GM19438 (cell line): ENCODE measurements around the gene LRRC3.

ENCODE experiments used
- ATAC-seq: cut with Tn5 transposase; IDR thresholded peaks from one replicate; pipeline ENCODE4 v1.9.1; 2021; ENCODE audit warnings: low read depth; ENCODE audit not compliant: unreplicated experiment

Gene LRRC3

DNA sequence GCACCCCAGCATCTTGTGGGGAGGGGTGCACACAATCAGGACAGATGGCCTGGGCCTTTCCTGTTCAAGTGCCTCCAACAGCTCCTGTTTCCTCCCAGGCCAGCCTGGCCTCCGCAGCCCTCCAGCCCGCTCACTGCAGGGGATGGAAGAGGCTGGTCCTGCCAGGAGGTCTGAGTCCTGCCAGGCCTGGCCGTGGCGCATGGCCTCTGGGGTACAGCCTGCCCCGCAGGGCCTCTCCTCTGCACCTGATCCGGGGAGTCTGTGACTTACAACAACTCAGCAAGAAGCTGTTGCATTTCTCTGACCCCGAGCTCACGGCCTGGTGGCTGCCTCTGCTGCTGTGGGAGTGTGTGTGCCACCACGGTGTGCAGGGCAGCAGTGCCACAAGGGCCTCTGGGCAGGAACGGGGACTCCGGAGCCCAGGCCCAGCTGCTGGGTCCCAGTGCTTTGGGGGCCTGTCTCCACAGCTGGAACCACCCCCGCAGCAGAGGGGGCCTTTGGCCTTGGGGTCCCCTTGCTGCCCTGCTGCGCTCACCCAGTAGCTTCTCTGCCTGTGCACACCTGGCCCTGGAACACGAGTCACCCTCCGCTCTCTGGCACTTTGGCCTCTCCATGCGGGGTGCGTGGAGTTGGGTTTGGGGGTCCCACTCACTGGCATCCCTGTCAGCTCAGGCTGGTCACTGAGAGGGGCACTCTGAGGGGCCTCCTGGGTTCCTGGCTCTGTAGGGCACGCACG, 17.4 kb upstream of the LRRC3 start:
- no peak for ATAC-seq

- ATAC-seq = no peak
Measured at GRCh38 chr21:44438531-44439210, 16.6 kb upstream of the LRRC3 start.

- no peak for ATAC-seq
Measured at GRCh38 chr21:44439211-44439600, 16.1 kb upstream of the LRRC3 start.

- no peak for ATAC-seq
Measured at GRCh38 chr21:44440241-44441040, 14.9 kb upstream of the LRRC3 start.

DNA sequence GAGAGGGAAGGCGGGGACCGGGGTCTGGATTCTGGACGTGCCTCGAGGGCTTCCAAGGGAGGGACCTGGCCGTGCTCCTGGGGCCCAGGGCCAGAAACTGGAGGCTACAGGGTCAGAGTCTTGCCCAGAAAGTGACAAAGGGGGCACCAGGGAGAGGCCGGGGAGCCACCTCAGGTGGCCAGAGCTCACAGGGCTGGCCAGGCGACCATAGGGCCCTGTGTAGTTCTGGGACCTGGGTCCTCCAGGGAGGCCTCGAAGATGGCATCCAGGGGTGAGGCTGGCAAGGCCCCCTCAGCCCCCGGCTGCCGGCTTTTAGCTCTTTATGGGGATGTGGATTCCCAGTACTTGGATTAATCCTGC, 14.3 kb upstream of the LRRC3 start:
- ATAC-seq = no peak

GRCh38 chr21:44441581-44442265, 13.6 kb upstream of the LRRC3 start:
- ATAC-seq = no peak

DNA sequence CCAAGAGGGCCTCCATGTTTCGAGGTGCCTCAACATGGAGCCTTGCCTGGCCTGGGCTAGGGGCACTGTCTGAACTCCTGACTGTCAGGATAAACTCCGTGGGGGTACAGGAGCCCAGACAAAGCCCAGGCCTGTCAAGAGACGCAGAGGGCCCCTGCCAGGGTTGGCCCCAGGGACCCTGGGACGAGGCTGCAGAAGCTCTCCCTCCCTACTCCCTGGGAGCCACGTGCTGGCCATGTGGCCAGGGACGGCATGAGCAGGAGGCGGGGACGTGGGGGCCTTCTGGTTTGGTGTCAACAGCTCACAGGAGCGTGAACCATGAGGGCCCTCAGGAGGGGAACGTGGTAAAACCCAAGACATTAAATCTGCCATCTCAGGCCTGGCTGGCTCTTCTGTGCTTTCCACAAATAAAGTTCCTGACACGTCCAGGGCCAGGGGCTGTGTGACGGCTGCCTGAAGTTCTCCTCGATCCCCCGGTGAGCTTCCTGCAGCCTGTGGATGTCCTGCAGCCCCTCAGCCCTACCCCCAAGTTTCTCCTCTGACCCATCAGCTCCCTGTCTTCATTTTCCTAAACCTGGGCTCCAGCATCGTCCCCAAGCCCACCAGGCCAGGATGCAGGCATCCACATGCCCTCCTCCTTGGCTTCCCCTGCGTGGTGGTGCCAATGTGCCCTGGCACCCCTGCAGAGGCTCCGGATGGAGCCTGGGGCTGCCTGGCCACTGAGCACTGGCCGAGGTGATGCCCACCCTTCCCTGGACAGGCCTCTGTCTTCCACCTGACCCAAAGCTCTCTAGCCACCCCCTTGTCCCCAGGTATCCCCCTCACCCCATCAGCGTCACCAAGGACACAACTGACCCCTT, 12.8 kb upstream of the LRRC3 start:
- no peak for ATAC-seq

DNA sequence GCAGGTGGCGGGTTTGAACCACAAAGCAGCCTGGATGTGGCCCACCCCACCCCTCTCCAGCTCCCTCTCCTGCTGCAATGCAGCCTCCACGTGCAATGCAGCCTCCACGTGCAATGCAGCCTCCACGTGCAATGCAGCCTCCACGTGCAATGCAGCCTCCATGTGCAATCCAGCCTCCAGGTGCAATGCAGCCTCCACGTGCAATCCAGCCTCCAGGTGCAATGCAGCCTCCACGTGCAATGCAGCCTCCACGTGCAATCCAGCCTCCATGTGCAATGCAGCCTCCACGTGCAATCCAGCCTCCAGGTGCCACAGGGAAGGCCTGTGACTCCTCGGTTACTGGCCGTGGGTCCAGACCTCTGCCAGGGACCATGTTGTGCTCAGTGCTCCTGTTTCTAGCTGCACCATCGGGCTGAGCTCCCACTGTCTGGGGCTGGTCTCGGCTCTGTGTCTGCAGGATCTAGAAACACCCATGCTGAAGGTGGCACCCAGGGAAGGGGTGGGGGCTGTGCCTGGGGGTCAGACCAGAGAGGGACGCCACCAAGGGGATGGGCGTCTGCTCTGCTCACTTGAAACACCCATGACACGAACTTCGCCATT, 11.9 kb upstream of the LRRC3 start:
- ATAC-seq = no peak

DNA sequence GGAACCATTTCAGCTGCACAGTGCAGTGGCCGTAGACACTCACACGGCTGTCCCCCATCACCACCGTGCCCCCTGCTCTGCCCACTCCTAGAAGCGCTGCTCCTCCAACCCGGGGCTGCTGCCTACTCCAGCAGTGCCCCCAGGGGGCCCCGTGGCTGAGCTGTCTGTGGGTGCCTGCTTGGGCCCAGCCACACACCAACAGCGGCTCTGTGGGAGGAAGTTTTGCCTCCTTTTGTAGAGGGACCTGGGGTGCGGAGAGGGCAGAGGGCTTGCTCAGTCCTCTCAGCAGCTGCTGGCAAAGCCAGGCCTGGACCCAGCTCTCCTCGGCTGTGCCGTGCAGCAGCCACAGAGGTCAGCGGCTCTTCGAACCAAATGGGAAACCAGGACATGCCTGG, 11.4 kb upstream of the LRRC3 start:
- no peak for ATAC-seq

- no peak for ATAC-seq
Measured at GRCh38 chr21:44444286-44444931, 10.9 kb upstream of the LRRC3 start.

- no peak for ATAC-seq
Measured at GRCh38 chr21:44445145-44445812, 10.0 kb upstream of the LRRC3 start.

- ATAC-seq = no peak
Measured at GRCh38 chr21:44448651-44449131, 6.6 kb upstream of the LRRC3 start.

GRCh38 chr21:44449473-44450363, 5.6 kb upstream of the LRRC3 start:
- no peak for ATAC-seq

DNA sequence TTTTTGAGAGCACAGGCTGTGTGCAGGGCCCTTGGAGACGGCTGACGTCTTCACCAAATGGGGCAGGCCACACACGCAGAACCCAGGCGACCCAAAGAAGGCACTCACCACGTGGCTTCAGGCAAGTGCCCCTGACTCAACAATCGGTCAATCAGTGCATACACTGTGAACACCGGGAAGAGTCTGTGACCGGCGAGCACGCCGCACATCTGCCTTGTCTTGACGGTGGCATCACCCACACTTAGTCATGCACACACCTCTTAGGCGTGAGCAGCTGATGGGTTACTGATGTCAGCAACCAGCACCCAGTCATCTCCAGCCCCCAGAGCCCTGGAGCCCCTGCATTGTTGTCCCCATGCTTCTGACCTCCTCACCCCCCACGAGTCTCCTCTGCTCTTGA, 4.9 kb upstream of the LRRC3 start:
- ATAC-seq = no peak

GRCh38 chr21:44450999-44451398, 4.3 kb upstream of the LRRC3 start:
- ATAC-seq = no peak

DNA sequence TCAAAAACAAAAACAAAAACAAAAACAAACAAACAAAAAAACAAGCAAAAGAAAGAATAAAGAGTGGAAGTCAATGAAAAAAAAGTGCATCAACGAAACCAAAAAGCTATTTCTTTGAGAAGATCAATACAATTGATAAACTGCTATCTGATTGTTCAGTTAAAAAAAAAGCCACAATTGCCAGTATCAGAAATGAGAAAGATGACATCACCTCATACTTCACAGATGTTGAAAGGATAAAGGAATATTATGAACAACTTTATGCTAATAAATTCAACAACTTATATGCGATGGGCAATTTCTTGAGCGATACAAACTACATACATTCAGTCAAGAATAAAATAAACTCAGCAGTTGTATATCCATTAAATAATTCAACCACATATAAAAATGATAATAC, 2.2 kb upstream of the LRRC3 start:
- ATAC-seq = no peak

DNA sequence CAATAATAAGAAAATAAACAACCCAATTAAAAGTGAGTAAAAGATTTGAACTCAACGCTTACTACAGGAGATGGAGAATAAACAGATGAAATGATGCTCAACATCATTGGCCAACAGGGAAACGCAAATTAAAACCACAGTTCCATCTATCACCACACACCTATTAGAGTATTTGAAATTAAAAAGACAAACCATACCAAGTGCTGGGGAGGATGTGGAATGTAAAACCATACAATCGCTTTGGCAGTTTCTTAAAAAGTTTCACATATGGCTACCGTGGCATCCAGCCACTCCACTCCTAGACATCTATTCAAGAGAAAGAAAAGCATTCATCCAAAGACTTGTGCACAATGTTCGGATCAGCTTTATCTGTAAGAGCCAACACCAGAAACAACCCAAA, 1.3 kb upstream of the LRRC3 start:
- no peak for ATAC-seq
